ENCODE results near the gene ZNF236. TPM values are rescaled to one million over a fixed set of nuclear protein-coding genes. Genes with fewer than 3 reads are reported as not detected.

ZNF236 gene
- polyA plus RNA-seq, 4 donors: 1.4 to 6.1 (median 2.3) TPM

GRCh38 chr18:77008576-77009315 is 186.4 kb downstream of the ZNF236 start:
- WGBS, 3 donors: 89 to 92% (median 89%) methylated on average over 23 of the region's 23 CpGs
- Histone ChIP-seq H3K27me3 (ENCODE audit: control insufficient read depth in 3 of 3, insufficient read depth in 3 of 3, low read length in 3 of 3) (no peaks in the 10 kb centered on the region), H3K4me1 (ENCODE audit: control insufficient read depth in 3 of 3, insufficient read depth in 2 of 3, low read depth in 1 of 3, low read length in 2 of 3) (no peaks in the 10 kb centered on the region), H3K27ac (ENCODE audit: low read depth in 1 of 3, low read length in 2 of 3) (no peak overlapping the region), H3K36me3 (ENCODE audit: control insufficient read depth in 3 of 3, insufficient read depth in 2 of 3, low read depth in 1 of 3, low read length in 3 of 3) (peaks cover 0 to 50% (median 4%) of the 10 kb centered on the region in 3 donors), H3K4me3 (ENCODE audit: low read depth in 1 of 3, low read length in 3 of 3) (no peak overlapping the region), H3K9me3 (ENCODE audit: control insufficient read depth in 2 of 2, insufficient read depth in 1 of 2, low read depth in 1 of 2, low read length in 1 of 2) (no peaks in the 10 kb centered on the region)
- no peak for FAIRE-seq
- no peak for DNase-seq

GRCh38 chr18:77009675-77010074 is 187.3 kb downstream of the ZNF236 start:
- no peak for FAIRE-seq
- no peak for DNase-seq

GRCh38 chr18:77012120-77012519 is 189.8 kb downstream of the ZNF236 start:
- Histone ChIP-seq H3K4me1 (ENCODE audit: control insufficient read depth in 3 of 3, insufficient read depth in 2 of 3, low read depth in 1 of 3, low read length in 2 of 3) (no peaks in the 10 kb centered on the region), H3K27me3 (ENCODE audit: control insufficient read depth in 3 of 3, insufficient read depth in 3 of 3, low read length in 3 of 3) (no peaks in the 10 kb centered on the region), H3K4me3 (ENCODE audit: low read depth in 1 of 3, low read length in 3 of 3) (no peak overlapping the region), H3K9me3 (ENCODE audit: control insufficient read depth in 2 of 2, insufficient read depth in 1 of 2, low read depth in 1 of 2, low read length in 1 of 2) (no peaks in the 10 kb centered on the region), H3K27ac (ENCODE audit: low read depth in 1 of 3, low read length in 2 of 3) (no peak overlapping the region), H3K36me3 (ENCODE audit: control insufficient read depth in 3 of 3, insufficient read depth in 2 of 3, low read depth in 1 of 3, low read length in 3 of 3) (peaks cover 0 to 64% (median 11%) of the 10 kb centered on the region in 3 donors)
- WGBS, 3 donors: 92 to 98% (median 93%) methylated on average over 8 of the region's 8 CpGs
- DNase-seq (no peak), FAIRE-seq (no peak)

More at GRCh38 chr18:77009675-77010074, 187.3 kb downstream of the ZNF236 start:
- WGBS, 3 donors: 89 to 94% (median 90%) methylated on average over 19 of the region's 19 CpGs
- Histone ChIP-seq H3K9me3 (ENCODE audit: control insufficient read depth in 2 of 2, insufficient read depth in 1 of 2, low read depth in 1 of 2, low read length in 1 of 2) (no peaks in the 10 kb centered on the region), H3K4me3 (ENCODE audit: low read depth in 1 of 3, low read length in 3 of 3) (no peak overlapping the region), H3K27ac (ENCODE audit: low read depth in 1 of 3, low read length in 2 of 3) (no peak overlapping the region), H3K27me3 (ENCODE audit: control insufficient read depth in 3 of 3, insufficient read depth in 3 of 3, low read length in 3 of 3) (no peaks in the 10 kb centered on the region), H3K4me1 (ENCODE audit: control insufficient read depth in 3 of 3, insufficient read depth in 2 of 3, low read depth in 1 of 3, low read length in 2 of 3) (no peaks in the 10 kb centered on the region), H3K36me3 (ENCODE audit: control insufficient read depth in 3 of 3, insufficient read depth in 2 of 3, low read depth in 1 of 3, low read length in 3 of 3) (peaks cover 0 to 59% (median 5%) of the 10 kb centered on the region in 3 donors)

- Histone ChIP-seq H3K36me3 (ENCODE audit: control insufficient read depth in 3 of 3, insufficient read depth in 2 of 3, low read depth in 1 of 3, low read length in 3 of 3) (peaks cover 0 to 57% (median 11%) of the 10 kb centered on the region in 3 donors), H3K27me3 (ENCODE audit: control insufficient read depth in 3 of 3, insufficient read depth in 3 of 3, low read length in 3 of 3) (no peaks in the 10 kb centered on the region), H3K4me3 (ENCODE audit: low read depth in 1 of 3, low read length in 3 of 3) (no peak overlapping the region), H3K4me1 (ENCODE audit: control insufficient read depth in 3 of 3, insufficient read depth in 2 of 3, low read depth in 1 of 3, low read length in 2 of 3) (no peaks in the 10 kb centered on the region), H3K27ac (ENCODE audit: low read depth in 1 of 3, low read length in 2 of 3) (no peak overlapping the region), H3K9me3 (ENCODE audit: control insufficient read depth in 2 of 2, insufficient read depth in 1 of 2, low read depth in 1 of 2, low read length in 1 of 2) (no peaks in the 10 kb centered on the region)
- DNase-seq: no peak
- WGBS, 3 donors: 89 to 97% (median 90%) methylated on average over 6 of the region's 6 CpGs
- no peak for FAIRE-seq
These were observed 190.6 kb downstream of the ZNF236 start for GRCh38 chr18:77012806-77013541.

- H3K27me3 ChIP-seq (ENCODE audit: control insufficient read depth in 3 of 3, insufficient read depth in 3 of 3, low read length in 3 of 3): no peaks in the 10 kb centered on the region
- WGBS, 3 donors: 78 to 89% (median 86%) methylated on average over 18 of the region's 18 CpGs
- FAIRE-seq (no peak), DNase-seq (no peak)
- no peaks in the 10 kb centered on the region for H3K9me3 ChIP-seq (ENCODE audit: control insufficient read depth in 2 of 2, insufficient read depth in 1 of 2, low read depth in 1 of 2, low read length in 1 of 2)
- peaks cover 0 to 49% (median 11%) of the 10 kb centered on the region in 3 donors for H3K36me3 ChIP-seq (ENCODE audit: control insufficient read depth in 3 of 3, insufficient read depth in 2 of 3, low read depth in 1 of 3, low read length in 3 of 3)
- no peak overlapping the region for H3K4me3 ChIP-seq (ENCODE audit: low read depth in 1 of 3, low read length in 3 of 3)
- H3K27ac ChIP-seq (ENCODE audit: low read depth in 1 of 3, low read length in 2 of 3): no peak overlapping the region
- no peaks in the 10 kb centered on the region for H3K4me1 ChIP-seq (ENCODE audit: control insufficient read depth in 3 of 3, insufficient read depth in 2 of 3, low read depth in 1 of 3, low read length in 2 of 3)
These were observed 191.6 kb downstream of the ZNF236 start for GRCh38 chr18:77013811-77014521.

- H3K36me3 ChIP-seq (ENCODE audit: control insufficient read depth in 3 of 3, insufficient read depth in 2 of 3, low read depth in 1 of 3, low read length in 3 of 3): peaks cover 0 to 48% (median 11%) of the 10 kb centered on the region in 3 donors
- H3K27me3 ChIP-seq (ENCODE audit: control insufficient read depth in 3 of 3, insufficient read depth in 3 of 3, low read length in 3 of 3): no peaks in the 10 kb centered on the region
- DNase-seq: no peak
- no peaks in the 10 kb centered on the region for H3K9me3 ChIP-seq (ENCODE audit: control insufficient read depth in 2 of 2, insufficient read depth in 1 of 2, low read depth in 1 of 2, low read length in 1 of 2)
- no peaks in the 10 kb centered on the region for H3K4me1 ChIP-seq (ENCODE audit: control insufficient read depth in 3 of 3, insufficient read depth in 2 of 3, low read depth in 1 of 3, low read length in 2 of 3)
- 81 to 96% (median 84%) methylated on average over 5 of the region's 5 CpGs for WGBS, 3 donors
- no peak for FAIRE-seq
- H3K27ac ChIP-seq (ENCODE audit: low read depth in 1 of 3, low read length in 2 of 3): no peak overlapping the region
- H3K4me3 ChIP-seq (ENCODE audit: low read depth in 1 of 3, low read length in 3 of 3): no peak overlapping the region
These were observed 192.2 kb downstream of the ZNF236 start for GRCh38 chr18:77014538-77014937.

GRCh38 chr18:77015169-77015568 is 192.8 kb downstream of the ZNF236 start:
- WGBS, 3 donors: 87 to 92% (median 87%) methylated on average over 4 of the region's 4 CpGs
- Histone ChIP-seq H3K27ac (ENCODE audit: low read depth in 1 of 3, low read length in 2 of 3) (no peak overlapping the region), H3K36me3 (ENCODE audit: control insufficient read depth in 3 of 3, insufficient read depth in 2 of 3, low read depth in 1 of 3, low read length in 3 of 3) (peaks cover 0 to 49% (median 9%) of the 10 kb centered on the region in 3 donors), H3K27me3 (ENCODE audit: control insufficient read depth in 3 of 3, insufficient read depth in 3 of 3, low read length in 3 of 3) (no peaks in the 10 kb centered on the region), H3K4me1 (ENCODE audit: control insufficient read depth in 3 of 3, insufficient read depth in 2 of 3, low read depth in 1 of 3, low read length in 2 of 3) (no peaks in the 10 kb centered on the region), H3K4me3 (ENCODE audit: low read depth in 1 of 3, low read length in 3 of 3) (no peak overlapping the region), H3K9me3 (ENCODE audit: control insufficient read depth in 2 of 2, insufficient read depth in 1 of 2, low read depth in 1 of 2, low read length in 1 of 2) (no peaks in the 10 kb centered on the region)
- no peak for FAIRE-seq
- no peak for DNase-seq

All from small intestine (tissue), 7 donors.